ENCODE measurements around the gene LHB.

LHB gene

DNA sequence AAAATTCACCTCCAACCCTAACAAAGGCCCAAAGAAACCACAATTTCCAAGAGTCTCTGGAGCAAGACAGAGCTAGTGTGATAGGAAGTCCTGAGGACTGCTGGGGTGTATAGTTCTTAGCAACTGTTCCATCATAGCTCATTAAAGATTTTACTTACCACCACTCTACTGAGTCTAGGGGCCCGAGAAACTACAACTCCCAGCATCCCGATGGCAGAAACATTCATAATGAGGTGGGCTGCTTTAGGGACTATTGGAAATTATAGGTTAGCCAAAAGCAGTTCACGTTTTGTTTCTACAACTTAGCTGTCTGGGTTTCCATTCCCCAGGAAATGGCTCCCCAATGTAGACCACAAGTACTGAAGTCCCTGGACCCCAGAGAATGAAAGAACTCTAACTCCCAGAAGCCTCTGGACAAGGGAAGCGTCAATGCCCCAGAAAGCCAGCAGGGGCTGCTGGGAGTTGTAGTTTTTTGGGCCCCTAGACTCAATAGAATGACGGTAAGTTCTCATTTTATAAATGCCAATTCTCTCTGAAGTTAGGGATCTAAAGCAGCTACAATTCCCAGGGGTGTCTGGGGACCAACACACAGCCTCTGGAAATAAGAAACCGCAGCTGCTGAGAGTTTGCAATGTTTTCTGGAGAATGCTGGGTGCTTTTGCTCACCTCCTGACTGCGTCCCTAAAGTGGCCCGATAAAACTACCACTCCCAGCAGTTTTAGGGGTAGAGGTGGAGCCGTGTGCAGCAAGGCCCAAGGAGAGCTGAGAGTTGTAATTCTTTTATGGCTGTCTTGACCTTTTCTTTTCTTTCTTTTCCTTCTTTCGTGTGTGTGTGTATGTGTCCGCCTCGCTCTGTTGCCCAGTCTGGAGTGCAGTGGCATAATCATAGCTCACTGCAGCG lies 40.7 kb downstream of the LHB start:
- no peak for DNase-seq (ENCODE audit: low read depth)

DNA sequence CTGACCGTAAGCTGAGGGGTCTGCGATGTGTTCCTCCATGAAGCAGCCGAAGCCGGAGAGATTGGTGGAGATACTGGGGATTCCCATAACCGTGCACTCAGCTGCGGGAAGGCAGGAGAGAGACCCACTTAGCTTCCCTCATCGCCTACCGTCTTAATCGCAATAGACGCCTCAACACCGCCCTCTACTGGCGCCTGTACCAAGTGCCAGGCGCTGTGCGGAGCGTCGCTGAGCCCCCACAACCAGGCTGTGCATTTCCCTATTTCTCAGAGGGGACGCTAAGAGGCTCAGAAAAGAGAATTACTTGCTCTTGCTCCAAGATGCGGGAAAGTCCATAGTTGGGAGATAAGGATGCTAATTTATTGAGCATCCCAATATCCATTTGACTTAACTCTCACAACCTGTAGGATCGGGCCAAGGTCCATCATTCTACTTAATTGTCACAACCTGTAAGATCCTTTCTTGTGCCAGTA lies 45.9 kb downstream of the LHB start:
- peak; percentile 76 for DNase-seq (ENCODE audit: low read depth)

DNA sequence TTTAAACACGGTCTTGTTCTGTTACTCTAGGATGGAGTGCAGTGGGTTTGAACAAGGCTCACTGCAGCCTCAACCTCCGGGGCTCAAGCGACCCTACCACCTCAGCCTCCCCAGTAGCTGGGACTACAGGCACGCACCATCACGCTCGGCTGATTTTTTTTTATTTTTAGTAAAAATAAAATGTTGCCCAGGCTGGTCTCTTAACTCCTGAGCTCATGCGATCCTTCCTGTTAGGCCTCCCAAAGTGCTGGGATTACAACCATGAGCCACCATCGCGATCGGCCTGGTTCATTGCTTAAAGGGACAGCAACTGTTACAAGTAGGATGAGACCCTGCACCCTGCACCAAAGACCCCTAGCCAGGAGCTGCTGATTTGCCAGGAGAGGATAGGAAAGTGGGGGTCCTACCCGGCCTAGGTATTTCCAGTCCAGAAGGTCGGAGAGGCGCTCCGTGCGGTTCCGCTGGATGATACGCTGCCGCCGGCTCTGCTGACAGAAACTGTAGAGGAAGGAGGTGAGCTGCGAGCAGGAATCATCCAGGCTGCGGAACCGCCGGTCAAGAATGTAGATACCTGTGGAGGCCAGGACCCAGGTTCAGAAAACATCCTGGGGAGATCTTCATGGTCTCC lies 46.6 kb downstream of the LHB start:
- DNase-seq (ENCODE audit: low read depth) = no peak

DNA sequence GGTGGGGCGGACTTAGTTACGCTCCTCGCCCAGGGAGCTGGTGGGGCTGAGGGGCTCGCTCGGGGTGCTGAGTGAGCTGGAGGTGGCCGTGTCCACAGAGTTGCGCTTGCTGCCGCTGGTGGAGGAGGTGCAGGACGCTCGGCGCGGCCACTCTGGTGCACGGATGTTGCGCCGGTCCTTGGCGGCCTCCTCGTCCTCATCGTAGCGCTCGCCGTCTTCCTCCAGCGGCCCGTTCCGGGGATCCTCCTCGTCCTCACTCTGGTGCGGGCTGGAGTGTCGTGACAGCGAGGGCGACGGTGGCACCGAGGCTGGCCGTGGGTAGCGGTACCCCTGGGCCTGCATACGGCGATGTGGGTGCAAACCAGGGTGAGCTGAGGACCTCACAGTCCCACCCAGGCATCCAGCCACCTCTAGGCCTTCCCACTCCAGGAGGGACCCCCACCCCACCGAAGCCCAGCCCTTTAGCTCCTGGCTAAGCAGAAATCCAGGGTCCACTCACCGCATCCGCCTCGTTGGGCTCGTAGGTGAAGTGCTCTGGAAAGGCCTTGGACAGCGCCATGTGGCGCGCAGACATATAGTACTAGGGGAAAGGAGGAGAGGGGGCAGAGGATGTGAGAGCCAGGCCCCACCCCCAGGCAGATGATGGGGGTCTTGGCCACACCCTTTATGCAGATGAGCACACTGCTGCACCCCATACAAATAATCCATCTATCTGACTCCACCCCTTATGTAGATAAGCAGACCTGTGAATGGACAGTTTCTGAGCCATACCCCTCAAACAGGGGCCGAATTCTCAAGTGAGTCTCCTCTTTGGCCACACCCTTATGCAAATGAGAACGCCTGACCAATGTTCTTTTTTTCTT lies 47.4 kb downstream of the LHB start:
- no peak for DNase-seq (ENCODE audit: low read depth)

DNA sequence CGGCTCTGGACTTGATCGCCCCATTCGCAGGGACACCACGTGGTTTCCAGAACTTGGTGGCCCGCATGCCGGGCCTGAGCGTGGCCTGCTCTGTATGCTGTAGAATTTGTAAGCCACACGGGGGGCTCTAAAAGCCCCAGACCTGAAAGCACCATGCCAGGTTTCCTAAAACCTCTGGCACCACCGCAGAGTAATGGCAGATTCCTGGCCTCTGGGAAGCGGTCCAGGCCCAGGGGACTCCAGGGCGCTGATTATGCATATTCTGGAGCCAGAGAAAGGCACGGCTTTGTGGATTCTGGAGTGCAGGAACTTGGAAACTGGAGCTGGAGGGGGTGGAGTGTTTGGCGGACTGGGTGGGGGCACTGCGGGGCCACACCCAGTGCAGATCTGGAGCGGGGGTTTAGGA lies 48.1 kb downstream of the LHB start:
- DNase-seq (ENCODE audit: low read depth) = no peak

DNA sequence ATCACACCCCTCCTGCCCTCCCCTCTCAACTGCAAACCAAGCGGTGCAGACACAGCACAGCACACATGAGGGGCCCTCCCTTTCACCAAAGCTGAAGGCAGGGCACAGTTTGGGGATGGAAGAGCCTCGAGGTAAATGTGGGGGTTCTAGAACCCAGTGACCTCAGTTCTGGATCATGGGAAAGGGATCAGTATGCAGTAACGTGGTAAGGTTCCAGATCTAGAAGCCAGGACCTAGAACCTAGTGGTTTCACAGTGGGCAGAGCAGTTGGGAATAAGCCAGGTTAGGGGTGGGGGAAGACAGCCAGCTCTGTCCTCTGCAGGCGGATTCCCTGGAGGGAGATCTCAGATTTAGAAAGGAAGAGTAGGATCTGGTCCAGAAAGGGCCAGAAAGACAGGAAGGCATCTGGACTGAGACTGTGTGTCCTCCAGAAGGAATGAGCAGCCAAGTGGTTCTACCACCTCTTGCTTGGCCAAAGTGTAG lies 48.7 kb downstream of the LHB start:
- DNase-seq (ENCODE audit: low read depth) = no peak

DNA sequence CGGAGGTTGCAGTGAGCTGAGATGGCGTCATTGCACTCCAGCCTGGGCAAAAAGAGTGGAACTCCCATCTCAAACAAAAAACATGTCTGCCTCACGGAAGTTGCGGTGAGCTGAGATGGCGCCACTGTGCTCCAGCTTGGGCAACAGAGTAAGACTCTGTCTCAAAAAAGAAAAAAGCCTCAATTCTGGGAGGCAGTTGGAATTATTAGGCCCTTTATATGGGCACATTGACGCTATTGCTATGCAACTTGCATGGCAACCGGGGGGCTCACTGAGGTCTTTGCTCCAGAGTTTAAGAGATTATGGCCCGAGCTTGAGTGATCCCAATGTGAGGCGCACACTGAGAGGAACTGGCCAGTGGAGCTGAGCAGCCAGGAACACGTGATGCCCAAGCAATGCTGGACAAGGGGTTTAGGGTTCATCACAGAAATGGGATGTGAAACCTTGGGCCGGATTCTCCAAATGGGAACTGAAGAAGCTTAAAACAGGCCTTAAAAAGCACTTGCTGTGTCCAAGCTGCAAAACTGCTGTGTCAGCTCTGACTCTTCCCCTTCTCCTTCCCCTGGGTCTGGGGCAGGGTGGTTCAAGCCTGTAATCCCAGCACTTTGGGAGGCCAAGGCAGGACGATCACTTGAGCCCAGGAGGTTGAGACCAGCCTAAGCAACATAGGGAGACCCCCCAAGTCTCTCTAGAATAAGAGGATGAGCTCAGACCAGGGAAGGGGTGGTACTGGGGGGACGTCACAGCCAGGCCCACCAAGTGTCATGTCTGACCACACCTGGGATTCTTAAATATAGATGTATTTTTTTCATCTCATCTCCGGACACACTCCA lies 49.3 kb downstream of the LHB start:
- no peak for DNase-seq (ENCODE audit: low read depth)

DNA sequence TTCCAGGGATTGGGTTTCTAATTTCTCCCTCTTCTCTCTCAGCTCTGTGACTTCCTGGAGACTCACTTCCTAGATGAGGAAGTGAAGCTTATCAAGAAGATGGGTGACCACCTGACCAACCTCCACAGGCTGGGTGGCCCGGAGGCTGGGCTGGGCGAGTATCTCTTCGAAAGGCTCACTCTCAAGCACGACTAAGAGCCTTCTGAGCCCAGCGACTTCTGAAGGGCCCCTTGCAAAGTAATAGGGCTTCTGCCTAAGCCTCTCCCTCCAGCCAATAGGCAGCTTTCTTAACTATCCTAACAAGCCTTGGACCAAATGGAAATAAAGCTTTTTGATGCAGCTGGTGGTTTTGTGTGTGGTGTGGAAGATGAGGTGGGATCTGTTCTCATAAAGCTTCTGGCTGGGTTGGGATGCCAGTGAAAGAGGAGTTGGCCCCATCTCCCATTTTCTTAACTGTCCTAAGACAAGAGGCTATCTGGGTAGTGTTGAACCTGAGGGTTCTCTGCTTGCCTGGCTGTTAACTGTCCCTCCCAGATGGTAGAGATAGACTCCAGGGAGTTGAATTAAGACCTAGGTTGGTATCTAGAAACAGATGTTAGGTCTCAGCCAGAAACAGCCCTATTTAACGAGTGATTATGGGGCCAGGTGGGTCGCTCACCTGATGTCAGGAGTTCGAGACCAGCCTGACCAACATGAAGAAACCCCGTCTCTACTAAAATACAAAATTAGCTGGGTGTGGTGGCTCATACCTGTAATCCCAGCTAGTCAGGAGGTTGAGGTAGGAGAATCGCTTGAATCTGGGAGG lies 50.1 kb downstream of the LHB start:
- DNase-seq (ENCODE audit: low read depth) = no peak

Measured in stimulated activated CD8-positive, alpha-beta memory T cell treated with anti-CD3 and anti-CD28 coated beads, Interleukin-4, amount 100 ng/mL, for 24 hours (primary cell).